ENCODE results near the gene UGT1A10. TPM values are rescaled to one million over a fixed set of nuclear protein-coding genes. Genes with fewer than 3 reads are reported as not detected.

Gene UGT1A10
- total RNA-seq, 1 experiment from 2014 or later, result not detected

DNA sequence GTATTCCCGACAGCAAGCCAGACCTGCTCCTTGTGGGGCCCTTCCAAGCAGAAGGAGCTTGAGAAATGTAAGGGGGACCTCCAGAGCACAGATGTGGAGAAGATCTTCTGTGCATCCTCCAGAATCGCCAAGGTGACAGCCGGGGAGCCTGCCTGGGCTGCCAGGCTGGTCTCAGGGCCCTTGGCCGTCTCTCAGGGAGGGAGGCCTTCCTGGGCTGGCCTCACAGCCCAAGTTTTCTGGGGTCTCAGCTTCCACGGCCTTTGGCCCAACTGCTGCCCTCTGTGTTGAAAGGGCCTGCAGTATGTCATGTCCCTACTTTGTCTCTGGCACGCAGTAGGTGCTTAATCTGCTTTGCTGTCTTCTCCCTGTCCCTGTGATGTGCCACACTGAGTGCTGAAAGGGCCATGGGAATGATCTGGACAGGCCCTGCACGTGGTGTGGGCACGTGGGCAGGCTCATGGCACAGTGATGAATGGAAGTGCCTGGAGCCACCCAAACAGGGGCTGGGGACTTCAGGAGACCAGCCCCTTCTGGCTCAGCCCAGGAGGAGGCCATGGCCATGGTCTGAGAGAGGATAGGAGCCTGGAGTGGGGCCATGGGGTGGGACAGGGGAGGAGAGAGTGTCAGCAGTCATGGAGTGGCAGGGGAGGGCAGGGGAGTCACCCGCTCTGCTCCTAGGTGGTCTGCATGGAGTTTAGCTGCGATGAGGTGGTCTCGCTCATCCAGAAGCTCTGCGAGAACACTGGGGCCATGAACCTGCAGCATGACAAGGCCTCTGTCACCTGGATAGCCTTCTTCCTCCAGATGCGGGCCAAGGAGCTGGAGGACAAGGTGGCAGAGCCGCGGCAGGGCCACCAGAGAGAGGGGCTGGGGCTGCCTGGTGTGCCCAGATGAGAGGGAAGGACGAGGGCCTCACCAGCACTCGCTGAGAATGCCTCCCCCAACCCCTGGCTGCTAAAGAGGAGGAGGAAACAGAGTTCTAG, 182.7 kb downstream of the UGT1A10 start:
- DNase-seq (ENCODE audit: extremely low read depth, low read depth), result no peak

DNA sequence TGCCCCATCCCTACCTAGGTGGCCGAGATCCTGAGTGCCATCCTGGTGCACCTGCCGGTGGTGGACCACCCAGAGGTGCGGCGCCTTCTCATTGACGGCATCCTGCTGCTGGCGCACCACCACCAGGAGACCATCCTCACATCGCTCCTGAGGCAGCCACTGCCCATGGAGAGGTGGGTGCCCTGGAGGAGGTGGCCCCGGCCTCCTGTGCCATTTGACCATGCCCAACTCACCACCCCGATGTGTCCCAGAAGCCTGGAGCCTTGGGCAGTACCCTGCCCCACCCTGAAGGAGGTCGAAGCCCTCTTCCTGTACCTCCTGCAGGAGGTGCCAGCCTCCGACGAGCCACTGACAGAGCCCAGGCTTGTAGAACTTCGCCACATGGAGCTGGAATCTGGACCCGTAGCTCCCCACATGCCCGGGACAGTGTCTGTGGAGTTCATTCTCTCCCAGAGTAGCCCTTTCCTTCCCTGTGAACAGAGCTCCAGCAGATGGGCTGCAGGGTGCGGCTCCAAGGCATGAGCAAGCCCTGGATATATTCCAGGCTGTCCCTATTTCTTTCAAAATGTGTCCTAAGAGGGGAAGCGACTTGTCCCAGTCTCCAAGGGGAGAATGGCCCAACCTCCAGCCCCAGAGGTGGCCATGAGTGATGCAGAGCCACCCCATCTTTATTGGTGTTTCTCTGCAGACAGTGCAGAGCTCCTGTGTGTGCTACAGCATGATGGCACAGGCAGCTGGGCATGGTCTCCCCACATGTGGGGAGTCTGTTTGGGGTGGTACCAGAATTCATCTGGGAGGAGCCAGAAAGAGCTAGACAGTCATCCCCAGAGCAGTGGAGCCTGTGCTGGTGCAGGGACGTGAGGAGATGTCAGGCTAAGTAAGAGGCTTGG, 183.9 kb downstream of the UGT1A10 start:
- no peak for DNase-seq (ENCODE audit: extremely low read depth, low read depth)

DNA sequence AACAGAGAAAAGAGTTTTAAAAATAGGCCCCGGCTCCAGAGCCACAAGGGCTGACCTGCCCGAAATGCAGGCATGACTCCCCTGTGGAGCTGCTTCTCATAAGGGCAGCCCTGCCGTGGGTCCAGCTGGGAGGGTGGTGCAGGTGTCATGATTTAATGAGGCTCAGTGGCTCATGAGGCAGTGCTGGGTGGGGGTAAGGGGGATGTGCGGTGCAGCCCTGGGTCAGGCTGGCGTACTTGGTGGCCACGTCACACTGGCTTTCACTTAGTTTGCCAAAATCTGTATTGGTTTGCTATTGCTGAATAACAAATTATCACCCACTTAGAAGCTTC, 184.5 kb downstream of the UGT1A10 start:
- no peak for DNase-seq (ENCODE audit: extremely low read depth, low read depth)

DNA sequence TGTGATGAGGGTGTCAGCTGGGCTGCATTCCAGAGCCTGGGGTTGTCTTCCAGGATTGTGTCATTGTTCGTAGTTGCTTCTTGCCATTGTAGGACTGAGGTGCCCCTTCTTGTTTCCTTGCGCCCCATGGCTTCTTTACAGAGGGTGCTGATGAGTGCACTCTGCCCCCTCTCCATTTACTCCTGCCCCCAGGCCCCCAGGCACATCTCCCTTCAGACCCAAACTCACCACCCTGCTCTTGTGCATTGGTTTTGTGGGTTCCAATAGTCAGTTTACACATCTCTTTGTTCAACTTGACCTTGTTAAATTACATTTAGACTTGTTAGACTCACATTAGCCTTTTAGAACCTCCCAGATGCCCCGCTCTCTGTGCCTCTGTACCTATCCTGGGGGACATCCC, 184.9 kb downstream of the UGT1A10 start:
- no peak for DNase-seq (ENCODE audit: extremely low read depth, low read depth)

GRCh38 chr2:233821709-233822100, 185.5 kb downstream of the UGT1A10 start:
- DNase-seq (ENCODE audit: extremely low read depth, low read depth), result no peak

DNA sequence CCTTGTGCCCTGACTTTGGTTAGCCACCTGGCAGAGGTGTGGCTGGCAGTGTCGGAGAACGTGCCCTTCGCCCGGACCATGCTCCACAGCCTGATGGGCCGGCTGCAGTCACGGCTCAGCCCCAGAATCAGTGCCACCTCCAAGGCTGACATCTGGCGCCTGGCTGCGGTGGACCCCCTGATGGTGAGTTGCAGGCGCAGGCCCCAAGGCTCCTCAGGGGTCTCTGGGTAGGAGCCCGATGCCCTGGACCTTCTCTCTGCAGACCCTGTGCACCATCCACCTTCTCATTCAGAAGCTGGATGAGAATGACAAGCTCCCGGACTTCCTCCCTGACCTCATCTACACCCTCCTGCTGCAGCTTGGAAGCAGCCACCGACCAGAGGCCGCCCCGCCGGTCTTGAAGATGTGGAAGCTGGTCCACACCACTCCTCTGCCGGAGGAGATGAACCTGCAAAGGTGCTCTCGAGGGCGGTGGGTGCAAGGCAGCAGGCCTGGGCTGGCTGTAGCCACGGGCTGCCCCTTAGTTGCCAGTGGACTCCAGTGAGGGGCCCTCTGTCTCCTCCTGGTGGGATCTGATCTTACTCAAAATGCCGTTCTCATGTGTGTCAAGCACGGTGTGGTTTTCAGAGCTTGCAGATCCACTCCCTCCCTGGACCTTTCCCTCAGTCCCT, 186.0 kb downstream of the UGT1A10 start:
- DNase-seq (ENCODE audit: extremely low read depth, low read depth), result no peak

Other genes with a start within 250 kb of the UGT1A10 start
- gene USP40, start 69.7 kb upstream of the UGT1A10 start, total RNA-seq (2014; rRNA removed; shearing (Covaris generic)), result 41.0 and 43.6 TPM in 2 replicates
- gene UGT1A8, start 18.8 kb upstream of the UGT1A10 start, total RNA-seq (2014; rRNA removed; shearing (Covaris generic)), result not detected in 2 replicates
- not detected in 2 replicates for gene UGT1A9, start 35.5 kb downstream of the UGT1A10 start, total RNA-seq (2014; rRNA removed; shearing (Covaris generic))
- gene UGT1A7, start 45.5 kb downstream of the UGT1A10 start, total RNA-seq (2014; rRNA removed; shearing (Covaris generic)), result not detected in 2 replicates
- not detected in 2 replicates for gene UGT1A6, start 56.4 kb downstream of the UGT1A10 start, total RNA-seq (2014; rRNA removed; shearing (Covaris generic))
- not detected in 2 replicates for gene UGT1A5, start 76.5 kb downstream of the UGT1A10 start, total RNA-seq (2014; rRNA removed; shearing (Covaris generic))
- gene UGT1A4, start 82.3 kb downstream of the UGT1A10 start, total RNA-seq (2014; rRNA removed; shearing (Covaris generic)), result 0.20 TPM in 1 of 2 replicates, not detected in the other
- not detected in 2 replicates for gene UGT1A3, start 92.6 kb downstream of the UGT1A10 start, total RNA-seq (2014; rRNA removed; shearing (Covaris generic))
- gene UGT1A1, start 123.8 kb downstream of the UGT1A10 start, total RNA-seq (2014; rRNA removed; shearing (Covaris generic)), result not detected in 2 replicates
- not detected in 2 replicates for gene MROH2A, start 141.9 kb downstream of the UGT1A10 start, total RNA-seq (2014; rRNA removed; shearing (Covaris generic))
- 97.8 and 106 TPM in 2 replicates for gene HJURP, start 218.1 kb downstream of the UGT1A10 start, total RNA-seq (2014; rRNA removed; shearing (Covaris generic))